PC-3 (cell line): ENCODE data around the gene SUGCT. TPM values are rescaled to one million over a fixed set of nuclear protein-coding genes. Genes with fewer than 3 reads are reported as not detected.

Source experiments
- ATAC-seq: fragments of 200-7000 bp; cut with Tn5 transposase; 2 replicates; pipeline ENCODE4 v1.9.1; 2020; ENCODE audit warnings: mild to moderate bottlenecking, moderate library complexity
- BruUV-seq: library from RNA; stranded (reverse); fragments of 400-500 nt; replicated peaks from 2 replicates; lab custom pipeline; 2021; lab: Mats Ljungman, UMichigan
- CTCF ChIA-PET: fragments of 300-600 bp; sonication (Branson Sonifier 250); formaldehyde crosslinking; loops from one replicate; lab custom pipeline; 2022; ENCODE audit warnings: antibody characterized with exemption; lab: Charles Lee
- POLR2A ChIA-PET: fragments of 300-600 bp; sonication (Branson Sonifier 250); formaldehyde crosslinking; loops from one replicate; lab custom pipeline; 2022; ENCODE audit warnings: antibody characterized with exemption; ENCODE audit not compliant: unreplicated experiment; lab: Charles Lee
- DNase-seq: peaks from one replicate; pipeline ENCODE4 v3.0.0-alpha.2; 2015
- H2AFZ ChIP-seq: fragments of 300-600 bp; sonication (generic); 2 replicates; pipeline ENCODE4 v1.6.0; 2016; ENCODE audit warnings: antibody characterized with exemption, low read length
- H3F3A ChIP-seq: fragments of 300-600 bp; sonication (generic); one replicate; pipeline ENCODE4 v1.6.0; 2017; ENCODE audit warnings: antibody characterized with exemption, low read length, control low read depth, mild to moderate bottlenecking; ENCODE audit not compliant: unreplicated experiment
- H3K27ac ChIP-seq: fragments of 300-600 bp; sonication (generic); 2 replicates; pipeline ENCODE4 v1.5.1; 2016; ENCODE audit warnings: mild to moderate bottlenecking, low read length
- H3K27me3 ChIP-seq: fragments of 300-600 bp; sonication (generic); 2 replicates; pipeline ENCODE4 v1.6.1; 2016; ENCODE audit warnings: low read length, mixed read lengths
- H3K36me3 ChIP-seq: fragments of 300-600 bp; sonication (generic); 2 replicates; pipeline ENCODE4 v1.6.1; 2016; ENCODE audit warnings: low read depth, mixed run types, low read length, mixed read lengths
- H3K4me1 ChIP-seq: fragments of 300-600 bp; sonication (generic); 2 replicates; pipeline ENCODE4 v1.5.1; 2016; ENCODE audit warnings: low read length; ENCODE audit not compliant: insufficient read depth
- H3K4me2 ChIP-seq: fragments of 300-600 bp; sonication (generic); 2 replicates; pipeline ENCODE4 v1.6.0; 2016; ENCODE audit warnings: low read length
- H3K4me3 ChIP-seq: fragments of 300-600 bp; sonication (generic); 2 replicates; pipeline ENCODE4 v1.5.1; 2016; ENCODE audit warnings: mild to moderate bottlenecking, low read length, mixed read lengths
- H3K79me2 ChIP-seq: fragments of 300-600 bp; sonication (generic); 2 replicates; pipeline ENCODE4 v1.6.1; 2017; ENCODE audit warnings: low read length, mixed read lengths
- H3K9ac ChIP-seq: fragments of 300-600 bp; sonication (generic); 2 replicates; pipeline ENCODE4 v1.6.0; 2016; ENCODE audit warnings: mild to moderate bottlenecking, low read length
- H3K9me2 ChIP-seq: fragments of 300-600 bp; sonication (generic); replicated peaks from 2 replicates; pipeline ENCODE4 v1.6.1; 2016; ENCODE audit warnings: mixed run types, low read length, mixed read lengths
- H3K9me3 ChIP-seq: fragments of 300-600 bp; sonication (generic); 2 replicates; pipeline ENCODE4 v1.6.1; 2016; ENCODE audit warnings: low read length, mixed read lengths
- H4K20me1 ChIP-seq: fragments of 300-600 bp; sonication (generic); 2 replicates; pipeline ENCODE4 v1.6.1; 2016; ENCODE audit warnings: low read length, mixed read lengths
- EZH2 ChIP-seq: fragments of 300-600 bp; sonication (generic); IDR thresholded peaks from one replicate; pipeline ENCODE4 v1.6.1; 2017; ENCODE audit warnings: antibody characterized with exemption, mild to moderate bottlenecking, low read length; ENCODE audit not compliant: unreplicated experiment
- EZH2phosphoT487 ChIP-seq: fragments of 300-600 bp; sonication (generic); IDR thresholded peaks from 2 replicates; pipeline ENCODE4 v1.6.1; 2018; ENCODE audit warnings: mild to moderate bottlenecking, antibody characterized with exemption, low read length, borderline replicate concordance
- intact Hi-C: fragments of 100-400 bp; cut with micrococcal nuclease; formaldehyde crosslinking; loops from 2 replicates; pipeline ENCODE4 v1.9.0; 2023
- total RNA-seq: library from RNA; depleted of rRNA; stranded (reverse); fragments of >200 nt; gene quantifications from 2 replicates; pipeline ENCODE4 v1.2.3, GENCODE V29; 2014
- TF ChIP-seq, protein P1 (sequence below): fragments of 300-600 bp; sonication (generic); conservative IDR thresholded peaks from 2 replicates; pipeline ENCODE4 v1.5.1; 2017; ENCODE audit warnings: antibody characterized with exemption, low read depth, mild to moderate bottlenecking, low read length

Gene SUGCT
- total RNA-seq, 1 experiment from 2014 or later, result 2.9 TPM

DNA sequence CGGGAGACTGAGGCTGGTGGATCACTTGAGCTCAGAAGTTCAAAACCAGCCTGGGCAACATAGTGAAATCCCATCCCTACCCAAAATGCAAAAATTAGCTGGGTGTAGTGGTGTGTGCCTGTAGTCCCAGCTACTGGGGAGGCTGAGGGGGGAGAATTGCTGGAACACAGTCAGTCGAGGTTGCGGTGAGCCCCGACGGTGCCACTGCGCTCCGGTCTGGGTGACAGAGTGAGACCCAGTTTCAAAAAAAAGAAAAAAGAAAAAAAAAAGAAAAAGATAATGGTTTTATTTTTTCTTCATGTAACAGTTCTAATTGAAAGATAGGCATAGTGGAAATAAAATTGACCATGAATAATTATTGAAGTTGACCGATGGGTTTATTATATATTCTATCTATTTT lies 99.9 kb downstream of the SUGCT start:
- no peak for TF ChIP-seq EZH2
- TF ChIP-seq EZH2phosphoT487, result no peak
- TF ChIP-seq, protein P1, sequence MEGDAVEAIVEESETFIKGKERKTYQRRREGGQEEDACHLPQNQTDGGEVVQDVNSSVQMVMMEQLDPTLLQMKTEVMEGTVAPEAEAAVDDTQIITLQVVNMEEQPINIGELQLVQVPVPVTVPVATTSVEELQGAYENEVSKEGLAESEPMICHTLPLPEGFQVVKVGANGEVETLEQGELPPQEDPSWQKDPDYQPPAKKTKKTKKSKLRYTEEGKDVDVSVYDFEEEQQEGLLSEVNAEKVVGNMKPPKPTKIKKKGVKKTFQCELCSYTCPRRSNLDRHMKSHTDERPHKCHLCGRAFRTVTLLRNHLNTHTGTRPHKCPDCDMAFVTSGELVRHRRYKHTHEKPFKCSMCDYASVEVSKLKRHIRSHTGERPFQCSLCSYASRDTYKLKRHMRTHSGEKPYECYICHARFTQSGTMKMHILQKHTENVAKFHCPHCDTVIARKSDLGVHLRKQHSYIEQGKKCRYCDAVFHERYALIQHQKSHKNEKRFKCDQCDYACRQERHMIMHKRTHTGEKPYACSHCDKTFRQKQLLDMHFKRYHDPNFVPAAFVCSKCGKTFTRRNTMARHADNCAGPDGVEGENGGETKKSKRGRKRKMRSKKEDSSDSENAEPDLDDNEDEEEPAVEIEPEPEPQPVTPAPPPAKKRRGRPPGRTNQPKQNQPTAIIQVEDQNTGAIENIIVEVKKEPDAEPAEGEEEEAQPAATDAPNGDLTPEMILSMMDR, result no peak
- CTCF ChIA-PET, result no interaction called here
- no peak overlapping the region for H3K4me2 ChIP-seq
- H3K79me2 ChIP-seq, result no peaks in the 10 kb centered on the region
- no peaks in the 10 kb centered on the region for H3F3A ChIP-seq
- H3K9me2 ChIP-seq, result no peaks in the 10 kb centered on the region
- H3K27me3 ChIP-seq, result no peaks in the 10 kb centered on the region
- no peaks in the 10 kb centered on the region for H3K36me3 ChIP-seq
- intact Hi-C loops, result loop anchor here (5.0 to 10.0 kb wide), 5 partner anchors 73 to 1708 kb away; partner anchors contain the start of gene INHBA
- no peaks in the 10 kb centered on the region for H4K20me1 ChIP-seq
- DNase-seq (no peak), ATAC-seq (no peak)
- no peak overlapping the region for H3K9ac ChIP-seq
- no peak overlapping the region for H3K4me3 ChIP-seq
- no peak overlapping the region for H2AFZ ChIP-seq
- BruUV-seq, result no TSS peak
- H3K27ac ChIP-seq, result no peak overlapping the region
- POLR2A ChIA-PET, result no interaction called here
- no peaks in the 10 kb centered on the region for H3K4me1 ChIP-seq
- H3K9me3 ChIP-seq, result no peaks in the 10 kb centered on the region

GRCh38 chr7:40237731-40238130 lies 102.9 kb downstream of the SUGCT start:
- POLR2A ChIA-PET, result no interaction called here
- intact Hi-C loops, result loop anchor here (10.0 kb wide), 2 partner anchors 247 to 1467 kb away; partner anchors contain the start of gene INHBA
- no peaks in the 10 kb centered on the region for H3K36me3 ChIP-seq

More at GRCh38 chr7:40237731-40238130, 102.9 kb downstream of the SUGCT start:
- DNase-seq (no peak), ATAC-seq (no peak)
- Histone ChIP-seq H3K9me2 (no peaks in the 10 kb centered on the region), H3K9ac (no peak overlapping the region), H3K4me1 (no peaks in the 10 kb centered on the region), H3K9me3 (no peaks in the 10 kb centered on the region), H3F3A (no peaks in the 10 kb centered on the region), H3K4me2 (no peak overlapping the region), H3K27me3 (no peaks in the 10 kb centered on the region), H2AFZ (no peak overlapping the region), H3K79me2 (no peaks in the 10 kb centered on the region), H3K27ac (no peak overlapping the region), H4K20me1 (no peaks in the 10 kb centered on the region), H3K4me3 (no peak overlapping the region)
- CTCF ChIA-PET, result interaction anchor here (0.6 kb wide), 1 partner anchor 1468 kb away, joined by 3 read pairs; no protein-coding TSS in a partner anchor
- no TSS peak for BruUV-seq
- TF ChIP-seq EZH2 (no peak), EZH2phosphoT487 (no peak)
- TF ChIP-seq, protein P1, result no peak
